Activated T-cell treated with anti-CD3 and anti-CD28 coated beads, Interleukin-2, amount 50 U/mL, for 24 hours (primary cell): ENCODE data around the gene CATSPERE.
"Not testable (repeated sequence)": the region's sequence is repeated elsewhere in the genome, so short reads cannot be mapped to it uniquely, and the experiment has no call there.

Source experiments
- DNase-seq: peaks from one replicate; pipeline ENCODE4 v3.0.0-alpha.2; 2020
- H3K27ac Mint-ChIP-seq: 2 replicates; pipeline ENCODE4 v1.8.0; 2020; ENCODE audit warnings: mild to moderate bottlenecking, mixed read lengths
- H3K27me3 Mint-ChIP-seq: 2 replicates; pipeline ENCODE4 v1.8.0; 2020; ENCODE audit warnings: mixed read lengths
- H3K36me3 Mint-ChIP-seq: 2 replicates; pipeline ENCODE4 v1.8.0; 2020; ENCODE audit warnings: low read depth, mixed read lengths
- H3K4me1 Mint-ChIP-seq: 2 replicates; pipeline ENCODE4 v1.8.0; 2020; ENCODE audit warnings: low read depth, mixed read lengths
- H3K4me3 Mint-ChIP-seq: 2 replicates; pipeline ENCODE4 v1.8.0; 2020; ENCODE audit warnings: mild to moderate bottlenecking, moderate library complexity, mixed read lengths
- H3K9me3 Mint-ChIP-seq: 2 replicates; pipeline ENCODE4 v1.8.0; 2020; ENCODE audit warnings: mixed read lengths

CATSPERE gene

GRCh38 chr1:244667797-244668196, 206.7 kb downstream of the CATSPERE start:
- DNase-seq, result no peak
- Mint-ChIP-seq H3K36me3 (peaks cover 30% of the 10 kb centered on the region), H3K4me3 (no peak overlapping the region), H3K27ac (no peak overlapping the region), H3K9me3 (no peaks in the 10 kb centered on the region), H3K4me1 (peaks cover 21% of the 10 kb centered on the region), H3K27me3 (no peaks in the 10 kb centered on the region)

GRCh38 chr1:244672946-244673682, 212.0 kb downstream of the CATSPERE start:
- peaks cover 61% of the 10 kb centered on the region for H3K36me3 Mint-ChIP-seq
- H3K27ac Mint-ChIP-seq, result no peak overlapping the region

GRCh38 chr1:244674446-244674845, 213.4 kb downstream of the CATSPERE start:
- H3K27me3 Mint-ChIP-seq, result no peaks in the 10 kb centered on the region
- H3K4me1 Mint-ChIP-seq, result peaks cover 32% of the 10 kb centered on the region
- no peak overlapping the region for H3K4me3 Mint-ChIP-seq
- DNase-seq, result no peak
- H3K9me3 Mint-ChIP-seq, result no peaks in the 10 kb centered on the region
- peaks cover 66% of the 10 kb centered on the region for H3K36me3 Mint-ChIP-seq
- H3K27ac Mint-ChIP-seq, result no peak overlapping the region

More at GRCh38 chr1:244672946-244673682, 212.0 kb downstream of the CATSPERE start:
- Mint-ChIP-seq H3K4me1 (peaks cover 32% of the 10 kb centered on the region), H3K4me3 (no peak overlapping the region), H3K27me3 (no peaks in the 10 kb centered on the region), H3K9me3 (no peaks in the 10 kb centered on the region)
- no peak for DNase-seq

- Mint-ChIP-seq H3K9me3 (no peaks in the 10 kb centered on the region), H3K4me3 (no peak overlapping the region), H3K36me3 (peaks cover 69% of the 10 kb centered on the region), H3K27me3 (no peaks in the 10 kb centered on the region), H3K27ac (no peak overlapping the region), H3K4me1 (peaks cover 34% of the 10 kb centered on the region)
- DNase-seq, result no peak
Measured at GRCh38 chr1:244675167-244675566, 214.1 kb downstream of the CATSPERE start.

DNA sequence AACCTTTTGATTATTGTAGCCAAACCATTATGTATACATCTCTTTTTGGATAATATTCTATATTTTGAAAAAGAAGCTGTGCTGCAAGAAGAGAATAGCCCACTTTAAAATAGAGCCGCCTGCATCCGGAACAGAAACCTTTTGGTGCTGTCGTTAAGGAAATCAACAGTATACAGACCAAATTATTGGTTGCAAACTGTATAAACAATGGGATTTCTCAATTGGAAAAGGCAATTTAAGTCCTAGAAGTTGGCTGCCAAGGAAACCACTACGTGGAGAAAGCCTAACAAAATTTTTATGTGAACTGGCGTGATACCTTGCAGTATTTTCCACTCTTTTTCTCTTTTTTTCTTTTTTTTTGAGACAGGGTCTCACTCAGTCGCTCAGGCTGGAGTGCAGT, 217.6 kb downstream of the CATSPERE start:
- H3K27me3 Mint-ChIP-seq, result no peaks in the 10 kb centered on the region
- no peaks in the 10 kb centered on the region for H3K9me3 Mint-ChIP-seq
- no peak for DNase-seq
- peaks cover 43% of the 10 kb centered on the region for H3K4me1 Mint-ChIP-seq
- no peak overlapping the region for H3K4me3 Mint-ChIP-seq
- H3K36me3 Mint-ChIP-seq, result peaks cover 68% of the 10 kb centered on the region
- H3K27ac Mint-ChIP-seq, result no peak overlapping the region

- DNase-seq, result no peak
- Mint-ChIP-seq H3K27ac (no peak overlapping the region), H3K27me3 (no peaks in the 10 kb centered on the region), H3K36me3 (peaks cover 61% of the 10 kb centered on the region), H3K4me1 (peaks cover 35% of the 10 kb centered on the region), H3K9me3 (no peaks in the 10 kb centered on the region), H3K4me3 (no peak overlapping the region)
Measured at GRCh38 chr1:244680667-244681066, 219.6 kb downstream of the CATSPERE start.

GRCh38 chr1:244682087-244682486, 221.0 kb downstream of the CATSPERE start:
- H3K9me3 Mint-ChIP-seq, H3K27ac Mint-ChIP-seq, DNase-seq, H3K27me3 Mint-ChIP-seq, H3K4me3 Mint-ChIP-seq: not testable (repeated sequence)
- Mint-ChIP-seq H3K4me1 (peaks cover 32% of the 10 kb centered on the region), H3K36me3 (peaks cover 70% of the 10 kb centered on the region)
